Measurements from ENCODE around the gene RNF151. TPM values are rescaled to one million over a fixed set of nuclear protein-coding genes. Genes with fewer than 3 reads are reported as not detected.

The RNF151 gene
- total RNA-seq, 4 donors from 2014 or later: not detected

DNA sequence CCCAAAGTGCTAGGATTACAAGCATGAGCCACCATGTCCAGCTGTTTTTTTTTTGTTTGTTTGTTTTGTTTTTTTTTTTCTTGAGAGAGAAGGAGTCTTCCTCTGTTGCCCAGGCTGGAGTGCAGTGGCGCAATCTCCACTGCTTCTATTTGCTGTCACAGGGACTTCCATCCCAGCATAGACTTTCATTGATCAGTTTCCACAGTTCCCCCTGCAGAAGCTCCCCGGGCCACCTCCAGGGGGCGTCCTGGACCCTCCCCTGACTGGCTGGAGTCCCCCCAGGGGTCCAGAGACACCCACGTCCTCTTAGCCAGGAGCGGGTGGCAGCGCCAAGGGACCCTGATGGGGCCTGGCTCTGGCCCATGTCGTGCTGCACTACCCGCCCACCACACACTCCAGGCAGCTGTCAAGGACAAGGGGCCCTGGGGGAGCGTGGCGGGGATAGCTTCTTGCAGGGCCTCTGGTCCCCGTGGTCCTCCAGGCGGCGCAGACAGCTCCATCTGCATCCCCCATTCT lies 49.8 kb downstream of the RNF151 start:
- Histone ChIP-seq H3K4me1 (peaks cover 0 to 15% (median 6%) of the 10 kb centered on the region in 4 donors), H3K27ac (peak overlapping the region in 1 of 4 donors; percentile 71), H3K27me3 (peaks cover 0 to 18% of the 10 kb centered on the region in 2 donors), H3K9me3 (no peaks in the 10 kb centered on the region), H3K4me3 (no peak overlapping the region), H3K36me3 (no peaks in the 10 kb centered on the region)
- TF ChIP-seq POLR2A (IDR thresholded peaks at IDR 0.05): no peak
- TF ChIP-seq, protein P1, sequence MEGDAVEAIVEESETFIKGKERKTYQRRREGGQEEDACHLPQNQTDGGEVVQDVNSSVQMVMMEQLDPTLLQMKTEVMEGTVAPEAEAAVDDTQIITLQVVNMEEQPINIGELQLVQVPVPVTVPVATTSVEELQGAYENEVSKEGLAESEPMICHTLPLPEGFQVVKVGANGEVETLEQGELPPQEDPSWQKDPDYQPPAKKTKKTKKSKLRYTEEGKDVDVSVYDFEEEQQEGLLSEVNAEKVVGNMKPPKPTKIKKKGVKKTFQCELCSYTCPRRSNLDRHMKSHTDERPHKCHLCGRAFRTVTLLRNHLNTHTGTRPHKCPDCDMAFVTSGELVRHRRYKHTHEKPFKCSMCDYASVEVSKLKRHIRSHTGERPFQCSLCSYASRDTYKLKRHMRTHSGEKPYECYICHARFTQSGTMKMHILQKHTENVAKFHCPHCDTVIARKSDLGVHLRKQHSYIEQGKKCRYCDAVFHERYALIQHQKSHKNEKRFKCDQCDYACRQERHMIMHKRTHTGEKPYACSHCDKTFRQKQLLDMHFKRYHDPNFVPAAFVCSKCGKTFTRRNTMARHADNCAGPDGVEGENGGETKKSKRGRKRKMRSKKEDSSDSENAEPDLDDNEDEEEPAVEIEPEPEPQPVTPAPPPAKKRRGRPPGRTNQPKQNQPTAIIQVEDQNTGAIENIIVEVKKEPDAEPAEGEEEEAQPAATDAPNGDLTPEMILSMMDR (IDR thresholded peaks at IDR 0.05): no peak
- no peak for DNase-seq

Small RNA genes within 50 kb of the gene (small RNA-seq; reads per million reads assigned to genes)
- gene AC005363.2 (0 reads per million in 2 donors), gene RN7SL219P (0 reads per million in 2 donors), gene SNORA10 (0 reads per million in 2 donors), gene SNORA64 (0 reads per million in 2 donors)

Other genes with a start within 250 kb of the RNF151 start
- gene NME3, start 195.3 kb upstream of the RNF151 start, total RNA-seq: 100 to 1,000 TPM in 3 of 4 donors, 10 to 100 TPM in 1; 69.3 to 150 (median 126) TPM
- 10 to 100 TPM; 54.6 to 99.9 (median 67.0) TPM for gene EME2, start 194.0 kb upstream of the RNF151 start, total RNA-seq
- gene MRPS34, start 193.7 kb upstream of the RNF151 start, total RNA-seq: 100 to 1,000 TPM in 1 of 4 donors, 10 to 100 TPM in 3; 67.6 to 114 (median 82.3) TPM
- 100 to 1,000 TPM in 2 of 4 donors, 10 to 100 TPM in 2; 76.4 to 148 (median 102) TPM for gene SPSB3, start 184.3 kb upstream of the RNF151 start, total RNA-seq
- gene NUBP2, start 183.9 kb upstream of the RNF151 start, total RNA-seq: 10 to 100 TPM; 47.1 to 99.9 (median 59.3) TPM
- under 1 TPM in 1 of 4 donors, not detected in 3; 0.35 TPM for gene IGFALS, start 173.2 kb upstream of the RNF151 start, total RNA-seq
- 100 to 1,000 TPM; 105 to 187 (median 155) TPM for gene HAGH, start 140.0 kb upstream of the RNF151 start, total RNA-seq
- gene FAHD1, start 139.7 kb upstream of the RNF151 start, total RNA-seq: 100 to 1,000 TPM; 107 to 188 (median 152) TPM
- not detected for gene MEIOB, start 94.7 kb upstream of the RNF151 start, total RNA-seq
- gene HS3ST6, start 48.4 kb upstream of the RNF151 start, total RNA-seq: not detected
- gene MSRB1, start 23.7 kb upstream of the RNF151 start, total RNA-seq: 10 to 100 TPM; 17.3 to 46.6 (median 38.3) TPM
- not detected for gene RPL3L, start 12.2 kb upstream of the RNF151 start, total RNA-seq
- 100 to 1,000 TPM in 3 of 4 donors, 10 to 100 TPM in 1; 55.3 to 373 (median 236) TPM for gene NDUFB10, start 7.3 kb upstream of the RNF151 start, total RNA-seq
- 1,000 to 10,000 TPM in 3 of 4 donors, 100 to 1,000 TPM in 1; 736 to 1,881 (median 1,543) TPM for gene RPS2, start 2.0 kb upstream of the RNF151 start, total RNA-seq
- gene TBL3, start 5.2 kb downstream of the RNF151 start, total RNA-seq: 10 to 100 TPM; 19.8 to 50.8 (median 39.1) TPM
- 10 to 100 TPM in 3 of 4 donors, 1 to 10 TPM in 1; 8.6 to 23.1 (median 11.3) TPM for gene NOXO1, start 14.6 kb downstream of the RNF151 start, total RNA-seq
- gene GFER, start 17.3 kb downstream of the RNF151 start, total RNA-seq: 100 to 1,000 TPM in 1 of 4 donors, 10 to 100 TPM in 3; 31.4 to 102 (median 83.1) TPM
- 1 to 10 TPM in 3 of 4 donors, not detected in 1; 1.3 to 3.9 (median 3.3) TPM for gene SYNGR3, start 23.1 kb downstream of the RNF151 start, total RNA-seq
- 10 to 100 TPM; 48.5 to 84.0 (median 51.4) TPM for gene ZNF598, start 43.0 kb downstream of the RNF151 start, total RNA-seq
- 1 to 10 TPM in 2 of 4 donors, not detected in 2; 2.8 to 9.1 TPM for gene NPW, start 52.9 kb downstream of the RNF151 start, total RNA-seq
- 100 to 1,000 TPM in 1 of 4 donors, 10 to 100 TPM in 3; 21.5 to 104 (median 30.2) TPM for gene NHERF2, start 60.0 kb downstream of the RNF151 start, total RNA-seq
- gene NTHL1, start 81.0 kb downstream of the RNF151 start, total RNA-seq: 10 to 100 TPM; 14.9 to 28.8 (median 19.9) TPM
- 100 to 1,000 TPM in 3 of 4 donors, 10 to 100 TPM in 1; 98.4 to 220 (median 141) TPM for gene TSC2, start 81.1 kb downstream of the RNF151 start, total RNA-seq
- 100 to 1,000 TPM in 3 of 4 donors, 10 to 100 TPM in 1; 64.6 to 305 (median 188) TPM for gene PKD1, start 169.0 kb downstream of the RNF151 start, total RNA-seq
- 10 to 100 TPM; 17.9 to 33.8 (median 24.3) TPM for gene RAB26, start 181.8 kb downstream of the RNF151 start, total RNA-seq
- 100 to 1,000 TPM in 1 of 4 donors, 10 to 100 TPM in 3; 51.2 to 120 (median 79.3) TPM for gene TRAF7, start 188.9 kb downstream of the RNF151 start, total RNA-seq
- not detected for gene CASKIN1, start 229.7 kb downstream of the RNF151 start, total RNA-seq
- 10 to 100 TPM; 45.7 to 95.7 (median 69.4) TPM for gene MLST8, start 238.6 kb downstream of the RNF151 start, total RNA-seq
- gene BRICD5, start 244.0 kb downstream of the RNF151 start, total RNA-seq: 10 to 100 TPM; 13.3 to 44.6 (median 19.8) TPM
- gene PGP, start 248.0 kb downstream of the RNF151 start, total RNA-seq: 10 to 100 TPM; 21.7 to 25.6 (median 23.1) TPM